ENCODE results near the gene FHL2.

FHL2 gene

DNA sequence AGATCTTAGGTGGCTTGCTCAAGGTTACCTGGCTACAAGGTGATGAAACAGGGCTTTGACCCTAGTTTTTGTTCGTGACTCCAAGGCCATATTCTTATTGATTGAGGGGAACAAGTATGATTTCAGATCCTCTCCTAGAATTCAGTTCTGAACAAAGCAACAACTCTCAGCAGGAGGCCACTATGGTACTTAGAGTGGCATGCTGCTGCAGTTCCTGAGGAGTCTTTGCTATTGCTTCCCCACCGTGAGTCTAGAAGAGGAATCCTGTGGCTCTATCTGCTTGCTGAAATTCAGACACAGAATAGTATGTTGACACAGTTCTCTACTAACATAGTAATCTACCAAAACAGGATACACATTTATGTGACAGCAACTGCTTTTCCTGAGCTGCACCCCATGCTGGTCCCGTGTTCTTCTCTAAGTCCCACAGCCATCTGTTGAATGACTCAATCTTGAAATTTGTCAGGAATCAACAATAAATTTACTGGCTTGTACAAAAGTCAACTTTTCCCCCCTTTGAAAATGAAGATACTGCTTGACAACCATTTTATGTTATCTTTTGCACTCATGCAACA, 73.4 kb downstream of the FHL2 start:
- Histone ChIP-seq H3K4me3 (ENCODE audit: low read length, poor library complexity, severe bottlenecking) (peak overlapping the region; percentile 88), H4K20me1 (ENCODE audit: insufficient read depth, low read length, poor library complexity, severe bottlenecking) (peaks cover 24% of the 10 kb centered on the region), H3K9ac (ENCODE audit: low read depth, low read length, poor library complexity, severe bottlenecking) (peak overlapping the region; percentile 89), H3K9me3 (ENCODE audit: insufficient read depth, low read depth, low read length) (no peaks in the 10 kb centered on the region), H3F3A (ENCODE audit: low read depth) (0 out of 2 replicates have a peak, but pooled peaks cover 4% of the 10 kb centered on the region), H3K4me1 (ENCODE audit: insufficient read depth, low read length, poor library complexity, severe bottlenecking) (peaks cover 62% of the 10 kb centered on the region), H3K27me3 (ENCODE audit: insufficient read depth, low read length, poor library complexity, severe bottlenecking) (no peaks in the 10 kb centered on the region), H3K79me2 (ENCODE audit: insufficient read depth, low read length) (peaks cover 84% of the 10 kb centered on the region), H3K9me2 (replicated peaks; ENCODE audit: low read depth, low read length) (no peaks in the 10 kb centered on the region), H3K4me2 (ENCODE audit: low read depth, low read length, poor library complexity, severe bottlenecking) (peak overlapping the region; percentile 91), H2AFZ (ENCODE audit: low read length) (no peak overlapping the region), H3K36me3 (ENCODE audit: insufficient read depth, low read length) (no peaks in the 10 kb centered on the region)
- TF ChIP-seq CTCF (conservative IDR thresholded peaks at IDR 0.05; ENCODE audit: low read length): no peak
- TF ChIP-seq EZH2phosphoT487 (IDR thresholded peaks at IDR 0.05; ENCODE audit: borderline replicate concordance): no peak

GRCh38 chr2:105324732-105325131, 74.1 kb downstream of the FHL2 start:
- peaks cover 24% of the 10 kb centered on the region for H4K20me1 ChIP-seq (ENCODE audit: insufficient read depth, low read length, poor library complexity, severe bottlenecking)
- H3K27me3 ChIP-seq (ENCODE audit: insufficient read depth, low read length, poor library complexity, severe bottlenecking): no peaks in the 10 kb centered on the region
- H3F3A ChIP-seq (ENCODE audit: low read depth): 0 out of 2 replicates have a peak, but pooled peaks cover 4% of the 10 kb centered on the region
- H3K36me3 ChIP-seq (ENCODE audit: insufficient read depth, low read length): no peaks in the 10 kb centered on the region
- TF ChIP-seq EZH2phosphoT487 (IDR thresholded peaks at IDR 0.05; ENCODE audit: borderline replicate concordance) (no peak), CTCF (conservative IDR thresholded peaks at IDR 0.05; ENCODE audit: low read length) (no peak)
- H3K9ac ChIP-seq (ENCODE audit: low read depth, low read length, poor library complexity, severe bottlenecking): peak overlapping the region; percentile 68
- peaks cover 56% of the 10 kb centered on the region for H3K4me1 ChIP-seq (ENCODE audit: insufficient read depth, low read length, poor library complexity, severe bottlenecking)
- peak overlapping the region; percentile 88 for H3K4me3 ChIP-seq (ENCODE audit: low read length, poor library complexity, severe bottlenecking)
- peaks cover 85% of the 10 kb centered on the region for H3K79me2 ChIP-seq (ENCODE audit: insufficient read depth, low read length)
- H2AFZ ChIP-seq (ENCODE audit: low read length): no peak overlapping the region
- H3K9me2 ChIP-seq (replicated peaks; ENCODE audit: low read depth, low read length): no peaks in the 10 kb centered on the region
- H3K4me2 ChIP-seq (ENCODE audit: low read depth, low read length, poor library complexity, severe bottlenecking): peak overlapping the region; percentile 91
- H3K9me3 ChIP-seq (ENCODE audit: insufficient read depth, low read depth, low read length): no peaks in the 10 kb centered on the region

GRCh38 chr2:105324101-105324500, 74.8 kb downstream of the FHL2 start:
- peaks cover 24% of the 10 kb centered on the region for H4K20me1 ChIP-seq (ENCODE audit: insufficient read depth, low read length, poor library complexity, severe bottlenecking)
- peak overlapping the region; percentile 68 for H3K9ac ChIP-seq (ENCODE audit: low read depth, low read length, poor library complexity, severe bottlenecking)
- H3K4me3 ChIP-seq (ENCODE audit: low read length, poor library complexity, severe bottlenecking): no peak overlapping the region
- H3K4me1 ChIP-seq (ENCODE audit: insufficient read depth, low read length, poor library complexity, severe bottlenecking): peaks cover 56% of the 10 kb centered on the region
- peaks cover 85% of the 10 kb centered on the region for H3K79me2 ChIP-seq (ENCODE audit: insufficient read depth, low read length)
- H2AFZ ChIP-seq (ENCODE audit: low read length): no peak overlapping the region
- no peaks in the 10 kb centered on the region for H3K27me3 ChIP-seq (ENCODE audit: insufficient read depth, low read length, poor library complexity, severe bottlenecking)
- no peak for TF ChIP-seq CTCF (conservative IDR thresholded peaks at IDR 0.05; ENCODE audit: low read length)
- no peak for TF ChIP-seq EZH2phosphoT487 (IDR thresholded peaks at IDR 0.05; ENCODE audit: borderline replicate concordance)
- H3K36me3 ChIP-seq (ENCODE audit: insufficient read depth, low read length): no peaks in the 10 kb centered on the region
- H3K9me2 ChIP-seq (replicated peaks; ENCODE audit: low read depth, low read length): no peaks in the 10 kb centered on the region
- H3K9me3 ChIP-seq (ENCODE audit: insufficient read depth, low read depth, low read length): no peaks in the 10 kb centered on the region
- peak overlapping the region; percentile 91 for H3K4me2 ChIP-seq (ENCODE audit: low read depth, low read length, poor library complexity, severe bottlenecking)
- H3F3A ChIP-seq (ENCODE audit: low read depth): 0 out of 2 replicates have a peak, but pooled peaks cover 4% of the 10 kb centered on the region
